ENCODE results near the gene B4GALNT1. TPM values are rescaled to one million over a fixed set of nuclear protein-coding genes. Genes with fewer than 3 reads are reported as not detected.
"Not testable (repeated sequence)": the region's sequence is repeated elsewhere in the genome, so short reads cannot be mapped to it uniquely, and the experiment has no call there.

B4GALNT1 gene
- total RNA-seq, 2 experiments from 2014 or later, result 1.4 to 1.8 TPM

- CTCF ChIA-PET, result interaction anchor here (0.6 to 3.0 kb wide), 3 partner anchors 15 to 71 kb away, joined by 3 to 12 read pairs (median 5); partner anchors contain the start of gene B4GALNT1
- H3K36me3 Mint-ChIP-seq (ENCODE audit: low read depth); H3K27ac Mint-ChIP-seq; intact Hi-C loops (cut with micrococcal nuclease); DNase-seq; H3K4me3 Mint-ChIP-seq; H3K4me1 Mint-ChIP-seq (ENCODE audit: low read depth); H3K27me3 Mint-ChIP-seq (ENCODE audit: low read depth): not testable (repeated sequence)
- H3K9me3 Mint-ChIP-seq, result peaks cover 11% of the 10 kb centered on the region
Observed at GRCh38 chr12:57656408-57656807, 23.4 kb upstream of the B4GALNT1 start.

DNA sequence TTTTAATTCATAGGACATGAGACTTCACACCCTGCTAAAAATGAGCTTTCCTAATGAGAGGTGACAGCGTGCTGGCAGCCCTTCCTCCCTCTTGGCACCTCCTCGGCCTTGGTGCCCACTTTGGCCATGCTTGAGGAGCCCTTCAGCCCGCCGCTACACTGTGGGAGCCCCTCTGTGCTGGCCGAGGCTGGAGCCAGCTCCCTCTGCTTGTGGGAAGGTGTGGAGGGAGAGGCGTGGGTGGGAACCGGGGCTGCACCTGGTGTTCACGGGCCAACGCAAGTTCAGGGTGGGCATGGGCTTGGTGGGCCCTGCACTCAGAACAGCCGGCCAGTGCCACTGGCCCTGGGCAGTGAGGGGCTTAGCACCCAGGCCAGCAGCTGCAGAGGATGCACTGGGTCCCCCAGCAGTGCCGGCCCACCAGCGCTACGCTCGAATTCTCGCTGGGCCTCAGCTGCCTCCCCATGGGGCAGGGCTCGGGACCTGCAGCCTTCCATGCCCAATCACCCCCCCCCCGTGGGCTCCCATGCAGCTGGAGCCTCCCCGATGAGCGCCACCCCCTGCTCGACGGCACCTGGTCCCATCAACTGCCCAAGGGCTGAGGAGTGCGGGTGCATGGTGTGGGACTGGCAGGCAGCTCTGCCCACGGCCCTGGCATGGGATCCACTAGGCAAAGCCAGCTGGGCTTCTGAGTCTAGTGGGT, 22.7 kb upstream of the B4GALNT1 start:
- CTCF ChIA-PET, result interaction anchor here (0.6 to 3.0 kb wide), 5 partner anchors 15 to 75 kb away, joined by 3 to 12 read pairs (median 4); partner anchors contain the start of gene B4GALNT1
- no peak overlapping the region for H3K27ac Mint-ChIP-seq
- no peaks in the 10 kb centered on the region for H3K4me1 Mint-ChIP-seq (ENCODE audit: low read depth)
- H3K27me3 Mint-ChIP-seq (ENCODE audit: low read depth), result peaks cover 2% of the 10 kb centered on the region
- H3K9me3 Mint-ChIP-seq, result peaks cover 6% of the 10 kb centered on the region
- no peak for DNase-seq
- peaks cover 1% of the 10 kb centered on the region for H3K36me3 Mint-ChIP-seq (ENCODE audit: low read depth)
- intact Hi-C loops (cut with micrococcal nuclease), result no loop called here
- H3K4me3 Mint-ChIP-seq, result no peak overlapping the region

DNA sequence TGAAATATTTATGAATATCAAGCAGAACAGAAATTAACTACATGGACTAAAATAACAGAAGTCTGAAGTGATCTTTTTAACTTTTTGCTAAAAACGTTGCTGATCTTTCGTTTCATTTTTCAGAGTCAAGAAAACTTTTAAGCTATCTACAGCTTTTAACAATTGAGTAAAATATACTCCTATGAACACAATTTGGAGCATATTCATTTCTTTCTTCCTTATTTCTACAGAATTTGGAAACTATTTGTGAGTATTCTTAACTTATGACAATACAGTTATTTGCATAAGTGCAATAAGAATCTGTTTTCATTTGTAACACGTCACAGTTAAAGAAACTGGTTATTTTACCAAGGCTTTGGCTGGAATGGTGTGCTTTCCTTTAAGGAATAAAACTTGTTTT, 21.0 kb upstream of the B4GALNT1 start:
- CTCF ChIA-PET, result interaction anchor here (0.7 to 1.0 kb wide), 3 partner anchors 21 to 85 kb away, joined by 3 to 4 read pairs (median 3); partner anchors contain the start of gene B4GALNT1
- Mint-ChIP-seq H3K36me3 (ENCODE audit: low read depth) (peaks cover 2% of the 10 kb centered on the region), H3K27me3 (ENCODE audit: low read depth) (no peaks in the 10 kb centered on the region), H3K9me3 (peaks cover 6% of the 10 kb centered on the region), H3K4me1 (ENCODE audit: low read depth) (no peaks in the 10 kb centered on the region), H3K4me3 (no peak overlapping the region), H3K27ac (no peak overlapping the region)
- no peak for DNase-seq
- intact Hi-C loops (cut with micrococcal nuclease), result no loop called here

DNA sequence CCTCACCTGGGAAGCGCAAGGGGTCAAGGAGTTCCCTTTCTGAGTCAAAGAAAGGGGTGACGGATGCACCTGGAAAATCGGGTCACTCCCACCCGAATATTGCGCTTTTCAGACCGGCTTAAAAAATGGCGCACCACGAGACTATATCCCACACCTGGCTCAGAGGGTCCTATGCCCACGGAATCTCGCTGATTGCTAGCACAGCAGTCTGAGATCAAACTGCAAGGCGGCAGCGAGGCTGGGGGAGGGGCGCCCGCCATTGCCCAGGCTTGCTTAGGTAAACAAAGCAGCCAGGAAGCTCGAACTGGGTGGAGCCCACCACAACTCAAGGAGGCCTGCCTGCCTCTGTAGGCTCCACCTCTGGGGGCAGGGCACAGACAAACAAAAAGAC, 13.7 kb upstream of the B4GALNT1 start:
- DNase-seq; intact Hi-C loops (cut with micrococcal nuclease); H3K4me1 Mint-ChIP-seq (ENCODE audit: low read depth); H3K4me3 Mint-ChIP-seq; H3K27ac Mint-ChIP-seq; H3K9me3 Mint-ChIP-seq; H3K36me3 Mint-ChIP-seq (ENCODE audit: low read depth); H3K27me3 Mint-ChIP-seq (ENCODE audit: low read depth); CTCF ChIA-PET: not testable (repeated sequence)

DNA sequence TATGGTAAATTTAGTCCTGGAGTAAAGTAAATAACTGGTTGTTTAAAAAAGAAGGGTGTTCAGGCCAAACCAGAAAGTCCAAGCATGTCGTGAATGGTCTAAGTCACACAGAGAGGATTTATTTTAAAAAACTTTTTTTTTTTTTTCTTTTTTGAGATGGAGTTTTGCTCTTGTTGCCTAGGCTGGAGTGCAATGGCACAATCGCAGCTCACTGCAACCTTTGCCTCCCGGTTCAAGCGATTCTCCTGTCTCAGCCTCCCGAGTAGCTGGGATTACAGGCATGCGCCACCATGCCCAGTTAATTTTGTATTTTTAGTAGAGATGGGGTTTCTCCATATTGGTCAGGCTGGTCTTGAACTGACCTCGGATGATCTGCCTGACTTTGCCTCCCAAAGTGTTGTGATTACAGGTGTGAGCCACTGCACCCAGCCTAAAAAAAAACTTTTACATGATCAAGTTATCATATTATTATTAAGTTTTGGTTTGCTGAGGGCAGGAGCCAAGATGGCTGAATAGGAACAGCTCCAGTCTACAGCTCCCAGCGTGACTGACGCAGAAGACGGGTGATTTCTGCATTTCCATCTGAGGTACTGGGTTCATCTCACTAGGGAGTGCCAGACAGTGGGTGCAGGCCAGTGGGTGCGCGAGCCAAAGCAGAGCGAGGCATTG, 13.1 kb upstream of the B4GALNT1 start:
- H3K36me3 Mint-ChIP-seq (ENCODE audit: low read depth); intact Hi-C loops (cut with micrococcal nuclease); H3K4me1 Mint-ChIP-seq (ENCODE audit: low read depth); H3K9me3 Mint-ChIP-seq; H3K27me3 Mint-ChIP-seq (ENCODE audit: low read depth); H3K4me3 Mint-ChIP-seq; H3K27ac Mint-ChIP-seq: not testable (repeated sequence)
- peak; percentile 39 for DNase-seq
- CTCF ChIA-PET, result interaction anchor here (0.7 to 1.5 kb wide), 2 partner anchors 13 to 71 kb away, joined by 4 to 7 read pairs; partner anchors contain the start of gene B4GALNT1

DNA sequence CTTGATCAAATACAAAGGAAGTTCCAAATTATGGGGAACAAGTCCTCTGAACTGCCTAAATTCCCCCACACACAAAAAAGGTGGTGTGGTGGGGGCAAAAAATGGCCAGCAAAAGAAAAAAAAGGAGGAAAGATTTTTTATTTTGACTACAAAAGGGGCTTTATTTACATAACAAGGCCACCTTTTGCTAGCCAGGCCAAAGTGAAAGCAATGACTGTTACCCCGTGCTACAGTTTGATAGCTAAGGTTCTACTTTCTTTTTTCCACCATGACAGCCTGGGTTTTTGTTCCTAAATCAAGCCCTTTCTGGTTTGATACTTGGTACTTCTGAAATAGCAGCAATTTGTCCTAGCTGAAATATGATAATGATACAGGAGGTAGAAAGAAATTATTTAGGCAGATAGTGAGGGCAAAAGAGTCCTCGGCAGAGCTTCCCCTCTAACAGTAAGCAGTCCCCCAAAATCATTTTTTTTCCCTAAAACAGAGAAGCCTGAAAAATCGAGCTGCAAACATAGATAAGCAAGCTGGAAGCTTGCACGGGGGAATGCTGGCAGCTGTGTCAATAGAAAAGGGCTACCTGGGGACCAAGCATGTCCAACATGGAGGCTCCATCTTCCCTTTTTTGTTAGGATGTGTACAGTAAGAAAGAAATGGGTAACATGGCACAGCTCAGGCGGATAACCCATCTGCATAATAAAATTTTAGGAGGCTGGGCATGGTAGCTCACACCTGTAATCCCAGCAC, 8.9 kb upstream of the B4GALNT1 start:
- H3K4me3 Mint-ChIP-seq, result no peak overlapping the region
- H3K9me3 Mint-ChIP-seq, result peaks cover 7% of the 10 kb centered on the region
- intact Hi-C loops (cut with micrococcal nuclease), result no loop called here
- H3K27me3 Mint-ChIP-seq (ENCODE audit: low read depth), result peaks cover 3% of the 10 kb centered on the region
- H3K36me3 Mint-ChIP-seq (ENCODE audit: low read depth), result peaks cover 3% of the 10 kb centered on the region
- no peaks in the 10 kb centered on the region for H3K4me1 Mint-ChIP-seq (ENCODE audit: low read depth)
- no peak for DNase-seq
- H3K27ac Mint-ChIP-seq, result no peak overlapping the region
- CTCF ChIA-PET, result interaction anchor here (0.7 to 1.3 kb wide), 6 partner anchors 12 to 500 kb away, joined by 3 to 5 read pairs (median 4); no protein-coding TSS in a partner anchor

- Mint-ChIP-seq H3K4me1 (ENCODE audit: low read depth) (no peaks in the 10 kb centered on the region), H3K4me3 (no peak overlapping the region), H3K27me3 (ENCODE audit: low read depth) (peaks cover 5% of the 10 kb centered on the region), H3K27ac (no peak overlapping the region), H3K9me3 (peaks cover 2% of the 10 kb centered on the region), H3K36me3 (ENCODE audit: low read depth) (no peaks in the 10 kb centered on the region)
- CTCF ChIA-PET, result interaction anchor here (1.3 to 1.8 kb wide), 3 partner anchors 13 to 161 kb away, joined by 4 to 5 read pairs (median 4); no protein-coding TSS in a partner anchor
- DNase-seq, result no peak
- intact Hi-C loops (cut with micrococcal nuclease), result no loop called here
Observed at GRCh38 chr12:57640175-57641042, 7.4 kb upstream of the B4GALNT1 start.

DNA sequence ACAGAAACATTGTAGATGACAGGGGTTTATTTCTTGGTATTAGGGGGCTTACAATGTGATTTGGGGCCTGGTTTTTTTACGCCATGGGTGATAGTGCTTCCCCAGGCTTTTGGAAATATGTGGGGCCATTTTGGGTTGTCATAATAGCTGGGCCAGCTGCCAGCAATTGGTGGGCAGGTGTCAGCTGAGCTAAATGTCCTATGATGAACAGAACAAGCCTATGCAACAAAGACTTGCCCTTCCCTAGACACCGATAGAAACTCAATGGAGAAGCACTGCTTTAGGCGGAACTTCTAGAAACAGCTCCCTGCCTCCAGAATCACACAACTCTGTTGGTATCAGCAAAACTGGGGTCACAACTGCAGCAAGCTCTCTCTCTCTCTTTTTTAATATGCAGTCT, 5.1 kb upstream of the B4GALNT1 start:
- CTCF ChIA-PET, result interaction anchor here (0.7 to 1.8 kb wide), 8 partner anchors 8 to 57 kb away, joined by 3 to 16 read pairs (median 4); partner anchors contain the start of gene OS9
- no peaks in the 10 kb centered on the region for H3K9me3 Mint-ChIP-seq
- peaks cover 19% of the 10 kb centered on the region for H3K27me3 Mint-ChIP-seq (ENCODE audit: low read depth)
- H3K27ac Mint-ChIP-seq, result no peak overlapping the region
- H3K4me1 Mint-ChIP-seq (ENCODE audit: low read depth), result peaks cover 5% of the 10 kb centered on the region
- no peaks in the 10 kb centered on the region for H3K36me3 Mint-ChIP-seq (ENCODE audit: low read depth)
- intact Hi-C loops (cut with micrococcal nuclease), result no loop called here
- no peak for DNase-seq
- H3K4me3 Mint-ChIP-seq, result no peak overlapping the region

DNA sequence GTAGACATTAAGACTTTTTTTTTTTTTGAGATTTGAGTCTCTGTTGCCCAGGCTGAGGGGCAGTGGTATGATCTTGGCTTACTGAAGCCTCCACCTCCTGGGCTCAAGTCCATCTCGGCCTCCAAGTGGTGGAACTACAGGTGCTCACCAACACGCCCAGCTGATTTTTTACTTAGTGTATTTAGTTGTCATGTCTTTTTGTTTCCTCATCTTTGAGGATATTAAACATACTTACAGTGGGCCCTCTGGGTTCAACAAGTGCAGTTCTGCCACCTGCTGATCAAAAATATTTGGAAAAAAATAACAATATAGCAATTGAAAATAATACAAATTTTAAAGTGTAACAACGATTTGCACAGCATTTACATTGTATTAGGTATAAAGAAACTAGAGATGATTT, 4.4 kb upstream of the B4GALNT1 start:
- intact Hi-C loops (cut with micrococcal nuclease), result no loop called here
- no peak for DNase-seq
- Mint-ChIP-seq H3K36me3 (ENCODE audit: low read depth) (no peaks in the 10 kb centered on the region), H3K27ac (no peak overlapping the region), H3K9me3 (no peaks in the 10 kb centered on the region), H3K4me1 (ENCODE audit: low read depth) (peaks cover 6% of the 10 kb centered on the region), H3K27me3 (ENCODE audit: low read depth) (peaks cover 17% of the 10 kb centered on the region), H3K4me3 (no peak overlapping the region)
- CTCF ChIA-PET, result interaction anchor here (0.6 to 1.8 kb wide), 12 partner anchors 8 to 346 kb away, joined by 3 to 16 read pairs (median 4); partner anchors contain the start of gene OS9

- peaks cover 21% of the 10 kb centered on the region for H3K27me3 Mint-ChIP-seq (ENCODE audit: low read depth)
- not testable (repeated sequence) for H3K4me1 Mint-ChIP-seq (ENCODE audit: low read depth)
Observed at GRCh38 chr12:57636731-57637130, 3.7 kb upstream of the B4GALNT1 start.

More at GRCh38 chr12:57636731-57637130, 3.7 kb upstream of the B4GALNT1 start:
- DNase-seq; H3K27ac Mint-ChIP-seq; H3K4me3 Mint-ChIP-seq; H3K36me3 Mint-ChIP-seq (ENCODE audit: low read depth); intact Hi-C loops (cut with micrococcal nuclease); H3K9me3 Mint-ChIP-seq: not testable (repeated sequence)
- CTCF ChIA-PET, result interaction anchor here (0.6 to 1.8 kb wide), 6 partner anchors 9 to 345 kb away, joined by 3 to 9 read pairs (median 5); no protein-coding TSS in a partner anchor

Data from activated naive CD4-positive, alpha-beta T cell treated with anti-CD3 and anti-CD28 coated beads for 36 hours (primary cell).